Inferior parietal cortex (tissue), 1 donor: ENCODE data around the gene HPCAL1.

ENCODE experiments used
- DNase-seq: peaks from one replicate; pipeline ENCODE4 v3.0.0-alpha.2; 2016; ENCODE audit errors: extremely low spot score

HPCAL1 gene

DNA sequence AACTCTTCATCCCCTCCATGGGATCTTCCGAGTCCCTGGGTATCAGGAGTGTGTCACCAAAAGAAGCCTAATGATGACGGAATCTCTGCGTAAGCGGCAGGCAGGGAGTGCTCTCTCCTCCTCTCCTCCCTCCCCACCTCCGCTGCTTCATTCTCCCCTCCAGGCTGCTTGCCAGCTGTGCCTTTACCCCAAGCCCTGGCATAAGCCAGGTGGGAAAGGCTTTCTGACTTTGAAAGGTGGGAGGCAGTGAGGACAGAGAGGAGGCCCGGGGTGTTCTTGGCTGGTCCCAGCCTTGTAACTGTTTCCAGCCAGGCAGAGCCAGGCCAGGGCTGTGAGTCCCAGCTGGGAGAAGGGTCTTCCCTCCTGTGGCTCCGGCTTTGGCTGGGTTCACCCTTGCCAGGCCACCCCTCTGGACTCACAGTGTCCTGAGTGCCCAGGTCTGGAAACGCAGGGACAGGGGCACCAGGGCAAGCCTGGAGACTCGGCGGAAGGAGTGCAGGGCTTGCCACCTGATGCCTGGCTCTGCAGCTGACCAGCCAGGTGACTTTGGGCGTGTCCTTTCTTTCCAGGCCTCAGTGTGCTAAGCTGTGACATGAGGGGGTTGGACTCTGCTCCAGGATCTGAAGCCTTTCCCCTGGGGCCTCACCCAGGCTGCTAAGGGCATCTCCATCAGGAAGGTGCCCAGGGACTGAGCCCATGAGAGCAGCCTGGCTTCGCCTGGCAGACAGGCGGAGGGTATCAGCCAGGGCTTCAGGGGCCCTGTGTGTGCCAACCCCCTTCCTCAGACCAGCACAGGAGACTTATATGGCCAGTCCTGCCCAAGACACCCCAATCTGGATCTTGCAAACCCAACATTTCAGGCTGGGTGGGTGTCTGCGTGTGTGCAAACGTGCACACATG, 32.7 kb upstream of the HPCAL1 start:
- no peak for DNase-seq

- DNase-seq, result no peak
Measured at GRCh38 chr2:10271509-10271908, 31.2 kb upstream of the HPCAL1 start.

DNA sequence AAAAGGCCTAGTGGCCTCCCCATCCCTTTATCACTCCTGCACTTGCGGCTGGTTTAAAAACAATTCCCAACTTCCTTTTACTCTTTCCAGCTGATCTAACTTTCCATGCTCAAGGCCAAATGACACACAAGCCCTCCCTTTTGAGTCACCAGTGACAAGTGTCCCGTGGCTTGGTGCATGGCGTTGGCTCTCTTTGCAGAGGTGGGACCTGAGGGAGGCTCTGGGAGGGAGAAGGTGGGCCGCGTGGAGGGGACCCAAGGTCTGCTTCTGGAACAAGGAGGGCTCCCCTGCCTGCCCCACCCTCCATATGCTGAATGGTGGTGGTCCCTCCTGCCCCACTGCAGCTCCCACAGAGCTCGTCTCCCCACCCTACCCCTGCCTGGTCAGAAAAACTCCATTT, 30.8 kb upstream of the HPCAL1 start:
- no peak for DNase-seq

- no peak for DNase-seq
Measured at GRCh38 chr2:10272464-10272863, 30.2 kb upstream of the HPCAL1 start.

DNA sequence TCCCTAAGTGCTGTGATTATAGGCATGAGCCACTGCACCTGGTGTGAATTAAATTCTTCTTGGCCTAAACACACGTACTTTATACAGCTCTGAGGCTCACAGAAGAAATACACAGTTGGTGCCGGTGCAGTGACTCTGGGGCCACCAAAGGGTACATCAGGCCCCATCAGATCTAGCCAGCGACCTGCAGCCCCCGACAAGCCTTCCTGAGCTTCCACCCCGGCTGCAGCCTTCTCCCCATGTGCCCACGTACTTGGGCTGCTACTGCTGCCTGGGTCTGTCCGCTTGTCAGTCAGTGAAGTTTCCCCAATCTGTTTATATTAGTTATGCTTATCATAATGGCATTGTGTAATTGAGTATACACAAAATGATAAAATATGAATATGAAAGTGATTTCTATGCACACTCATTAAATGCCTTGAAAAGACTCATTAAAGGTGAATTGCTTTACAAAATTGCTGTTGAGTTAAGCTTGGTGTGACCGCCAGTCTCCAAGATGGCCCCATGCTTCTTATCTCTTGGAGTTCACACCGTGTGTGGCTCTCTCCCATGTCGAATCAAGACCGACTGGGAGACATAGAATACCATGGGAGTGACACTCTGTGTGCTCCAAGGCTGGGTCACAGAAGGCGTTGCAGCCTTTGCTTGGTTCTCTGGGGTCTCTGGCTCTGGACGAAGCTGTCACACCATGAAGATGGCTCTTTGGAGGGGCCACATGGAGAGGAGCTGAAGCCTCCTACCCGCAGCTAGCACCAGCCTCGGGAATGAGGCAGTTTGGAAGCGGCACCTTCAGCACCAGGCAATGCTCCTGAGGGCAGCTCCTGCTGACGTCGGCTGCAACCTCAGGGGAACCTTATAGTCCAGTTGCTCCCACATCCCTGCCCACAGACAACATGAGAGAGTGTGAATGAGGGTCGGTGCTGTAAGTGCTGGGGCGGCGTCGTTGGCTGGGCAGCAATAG, 29.2 kb upstream of the HPCAL1 start:
- DNase-seq, result no peak

DNA sequence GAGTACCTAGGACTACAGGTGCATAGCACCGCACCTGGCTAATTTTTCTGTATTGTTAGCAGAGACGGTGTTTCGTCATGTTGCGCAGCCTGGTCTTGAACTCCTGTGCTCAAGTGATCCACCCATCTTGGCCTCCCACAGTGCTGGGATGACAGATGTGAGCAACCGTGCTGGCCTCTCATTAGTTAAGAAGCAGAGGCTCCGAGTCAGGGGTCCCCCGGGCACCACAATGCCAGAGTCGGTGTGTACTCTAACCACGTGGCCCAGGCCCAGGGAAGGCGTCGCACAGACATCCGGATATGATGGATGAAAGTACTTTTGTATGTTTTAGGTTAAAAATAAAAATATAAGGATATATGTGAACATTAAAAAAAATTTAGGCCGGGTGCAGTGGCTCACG, 28.3 kb upstream of the HPCAL1 start:
- no peak for DNase-seq

GRCh38 chr2:10274983-10275802, 27.5 kb upstream of the HPCAL1 start:
- DNase-seq, result no peak

DNA sequence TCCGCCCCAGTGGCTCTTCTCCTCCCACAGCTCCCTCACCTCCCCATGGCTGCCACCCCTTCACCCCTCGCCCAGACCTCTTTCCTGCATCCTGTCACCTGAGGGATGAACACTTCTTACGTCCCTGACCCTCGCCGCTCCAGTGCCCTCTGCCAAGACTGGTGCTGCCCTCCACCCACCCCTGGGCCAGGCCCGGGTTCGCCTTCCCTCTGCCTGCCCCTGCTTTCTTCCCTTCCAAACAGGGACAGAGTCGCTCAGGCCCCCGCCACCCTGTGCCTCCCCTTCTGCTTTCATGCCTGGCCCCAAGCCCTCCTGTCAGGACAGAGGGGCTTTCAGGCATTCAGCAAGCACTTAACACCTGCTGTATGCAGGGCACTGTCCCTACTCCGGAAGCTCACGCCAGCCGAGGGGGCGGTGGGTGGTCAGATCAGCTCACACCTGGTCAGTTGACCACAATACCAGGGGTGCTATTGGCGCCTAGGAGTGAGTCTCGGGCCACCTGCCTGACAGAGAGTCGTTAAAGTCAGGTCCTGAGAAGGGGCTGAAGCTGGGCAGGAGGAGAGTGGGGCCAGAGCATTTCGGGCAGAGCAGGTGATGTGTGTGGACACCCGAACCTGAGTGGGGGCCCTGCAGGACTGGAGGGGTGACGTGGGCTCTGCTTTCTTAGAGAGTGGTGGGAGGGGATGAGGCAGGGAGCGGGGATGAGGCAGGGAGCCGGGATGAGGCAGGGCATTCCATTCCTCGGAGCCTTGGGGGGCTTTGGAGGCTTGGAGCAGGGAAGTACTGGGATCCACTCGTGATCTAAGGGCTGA, 26.0 kb upstream of the HPCAL1 start:
- DNase-seq, result no peak

- no peak for DNase-seq
Measured at GRCh38 chr2:10277293-10278028, 25.2 kb upstream of the HPCAL1 start.

DNA sequence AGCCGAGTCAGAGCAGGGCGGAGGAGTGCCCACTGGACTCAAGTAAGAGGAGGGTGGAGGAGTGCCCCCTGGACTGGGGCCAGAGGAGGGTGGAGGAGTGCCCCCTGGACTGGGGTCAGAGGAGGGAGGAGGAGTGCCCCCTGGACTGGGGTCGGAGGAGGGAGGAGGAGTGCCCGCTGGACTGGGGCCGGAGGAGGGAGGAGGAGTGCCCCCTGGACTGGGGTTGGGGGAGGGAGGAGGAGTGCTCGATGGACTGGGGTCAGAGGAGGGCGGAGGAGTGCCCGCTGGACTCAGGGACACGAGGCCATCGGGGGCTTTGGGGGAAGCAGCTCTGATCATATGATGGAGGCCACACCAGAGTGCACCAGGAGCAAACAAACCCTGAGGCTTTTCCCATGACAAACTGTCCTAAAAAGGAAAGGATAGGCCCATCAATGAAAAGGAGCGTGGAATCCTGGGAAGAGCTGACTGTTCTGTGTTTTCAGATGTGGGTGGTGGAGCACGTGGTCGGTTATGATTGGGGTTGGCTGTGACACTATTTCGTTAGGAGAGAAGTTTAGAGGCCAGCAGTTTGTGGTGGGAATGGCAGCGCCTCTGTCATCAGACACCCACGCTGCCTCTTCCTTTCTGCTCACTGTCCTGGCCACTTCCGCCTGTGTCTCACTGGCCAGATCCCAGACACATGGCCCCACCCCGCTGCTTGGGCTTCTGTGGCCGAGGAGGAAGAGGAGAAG, 24.5 kb upstream of the HPCAL1 start:
- no peak for DNase-seq

- no peak for DNase-seq
Measured at GRCh38 chr2:10278763-10279471, 23.8 kb upstream of the HPCAL1 start.

DNA sequence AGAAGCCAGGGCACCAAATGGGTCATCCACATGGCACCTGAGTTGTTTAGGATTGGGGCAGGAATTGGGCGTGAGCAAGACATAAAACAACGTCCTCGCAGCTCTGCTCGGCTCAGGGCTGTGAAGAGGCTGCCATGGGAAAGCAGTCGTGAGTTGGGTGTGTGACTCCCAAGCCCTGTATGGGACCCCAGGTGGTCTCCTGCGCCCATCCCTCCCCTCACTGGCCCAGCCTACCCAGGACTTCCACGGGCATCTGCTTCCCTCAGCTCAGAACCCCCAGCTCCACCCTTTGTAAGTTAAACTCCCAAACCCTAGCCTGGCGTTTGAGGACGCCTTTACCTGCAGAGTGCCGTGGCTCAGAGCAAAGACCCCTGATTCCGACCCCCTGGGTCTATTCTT, 23.2 kb upstream of the HPCAL1 start:
- DNase-seq, result no peak

DNA sequence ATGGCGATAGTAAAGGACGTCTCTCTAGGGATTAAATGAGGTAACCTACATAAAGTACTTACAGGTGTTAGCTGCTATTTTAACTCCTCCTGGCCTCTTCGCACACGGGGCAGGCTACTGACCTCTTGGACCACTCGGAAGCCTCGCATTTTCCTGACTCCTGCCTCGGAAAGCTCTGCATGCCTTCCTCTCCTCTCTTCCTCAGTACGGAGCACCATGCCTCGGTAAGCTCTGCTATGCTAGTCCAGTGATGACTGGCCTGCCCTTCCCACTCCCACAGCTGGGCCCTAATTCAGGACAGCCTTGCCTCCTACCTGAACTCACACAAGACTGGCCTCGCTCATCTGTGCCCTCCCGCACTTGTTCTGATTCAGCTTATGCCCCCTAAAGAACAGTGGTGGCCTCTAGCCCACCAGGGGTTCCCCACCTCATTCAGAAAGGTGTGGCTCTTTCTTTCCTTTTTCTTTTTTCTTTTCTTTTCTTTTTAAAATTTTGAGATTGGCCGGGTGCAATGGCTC, 22.7 kb upstream of the HPCAL1 start:
- no peak for DNase-seq

- DNase-seq, result no peak
Measured at GRCh38 chr2:10281891-10282290, 20.8 kb upstream of the HPCAL1 start.

- no peak for DNase-seq
Measured at GRCh38 chr2:10282611-10283105, 20.0 kb upstream of the HPCAL1 start.

DNA sequence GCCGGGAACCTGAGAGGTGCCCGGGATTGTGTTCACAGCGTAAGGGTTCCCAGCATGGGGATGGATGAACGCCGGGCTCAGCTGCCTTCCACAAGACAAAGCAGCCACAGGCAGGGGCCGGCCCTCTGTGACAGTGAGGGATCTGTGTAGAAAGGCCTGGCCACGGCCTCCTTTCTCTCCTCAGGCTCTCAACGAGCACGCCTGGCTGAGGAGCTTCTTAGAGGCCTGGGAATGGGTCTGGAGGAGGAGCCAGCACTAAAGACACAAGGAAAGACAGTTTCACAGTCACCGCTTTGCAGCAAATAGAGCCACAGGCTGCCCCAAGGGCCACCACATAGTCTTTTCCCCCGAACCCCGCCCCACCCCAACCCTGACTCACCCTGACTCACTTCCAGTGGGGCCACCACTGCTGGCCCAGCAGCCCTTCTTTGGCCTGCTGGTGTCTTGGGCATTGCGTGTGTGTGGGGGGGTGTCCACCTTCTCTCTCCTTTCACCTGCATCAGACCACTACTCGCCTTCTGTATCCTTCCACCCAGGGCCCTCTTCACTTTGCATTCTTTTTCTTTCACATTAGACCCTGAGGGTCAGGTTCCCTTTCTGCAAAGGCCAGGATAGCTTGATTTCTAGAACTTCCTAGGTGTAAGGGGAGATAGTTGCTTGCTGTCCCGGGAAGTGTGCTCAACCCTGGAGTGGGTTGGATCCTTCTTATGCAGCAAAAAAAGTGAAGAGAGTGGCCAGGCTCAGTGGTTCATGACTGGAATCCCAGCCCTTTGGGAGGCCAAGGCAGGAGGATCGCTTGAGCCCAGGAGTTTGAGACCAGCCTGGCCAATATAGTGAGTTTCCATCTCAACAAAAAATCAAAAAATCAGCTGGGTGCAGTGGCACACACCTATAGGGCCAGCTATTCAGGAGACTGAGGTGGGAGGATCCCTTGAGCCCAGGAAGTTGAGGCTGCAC, 19.3 kb upstream of the HPCAL1 start:
- DNase-seq, result no peak
